Activated naive CD8-positive, alpha-beta T cell treated with anti-CD3 and anti-CD28 coated beads, Interleukin-2, amount 10 ng/mL, durations not matched to agents 7 days and 5 days (primary cell): ENCODE results near the gene PRTN3. TPM values are rescaled to one million over a fixed set of nuclear protein-coding genes. Genes with fewer than 3 reads are reported as not detected.
"Not testable (repeated sequence)": the region's sequence is repeated elsewhere in the genome, so short reads cannot be mapped to it uniquely, and the experiment has no call there.

Source experiments
- ATAC-seq: fragments of 150-1000 bp; cut with Tn5 transposase; one replicate; pipeline ENCODE4 v1.10.0; 2021; ENCODE audit warnings: low read depth, moderate library complexity
- POLR2A ChIA-PET: fragments of 350-600 bp; sonication (Branson Sonifier 250); formaldehyde crosslinking; loops from one replicate; lab custom pipeline; 2021; ENCODE audit warnings: antibody characterized with exemption; lab: Charles Lee
- DNase-seq: peaks from one replicate; pipeline ENCODE4 v3.0.0; 2021
- H3K27ac Mint-ChIP-seq: one replicate; pipeline ENCODE4 v1.8.0; 2022; ENCODE audit warnings: mild to moderate bottlenecking, mixed read lengths
- H3K27me3 Mint-ChIP-seq: one replicate; pipeline ENCODE4 v1.8.0; 2022; ENCODE audit warnings: mild to moderate bottlenecking, moderate library complexity, mixed read lengths
- H3K36me3 Mint-ChIP-seq: one replicate; pipeline ENCODE4 v1.8.0; 2021; ENCODE audit warnings: mild to moderate bottlenecking, mixed read lengths
- H3K4me1 Mint-ChIP-seq: one replicate; pipeline ENCODE4 v1.8.0; 2021; ENCODE audit warnings: mixed read lengths
- H3K4me3 Mint-ChIP-seq: one replicate; pipeline ENCODE4 v1.8.0; 2022; ENCODE audit warnings: mild to moderate bottlenecking, moderate library complexity, mixed read lengths
- H3K9me3 Mint-ChIP-seq: one replicate; pipeline ENCODE4 v1.8.0; 2021; ENCODE audit warnings: mixed read lengths
- total RNA-seq, 2 experiments: library from RNA; stranded (reverse); gene quantifications; one replicate each; pipeline ENCODE4 v1.2.3, GENCODE V29; 2021

The PRTN3 gene
- total RNA-seq, 2 experiments from 2014 or later = not detected

GRCh38 chr19:815775-816499 lies 24.9 kb upstream of the PRTN3 start:
- no peak overlapping the region for H3K27ac Mint-ChIP-seq
- H3K36me3 Mint-ChIP-seq = peaks cover 22% of the 10 kb centered on the region
- ATAC-seq (no peak), DNase-seq (no peak)
- peaks cover 5% of the 10 kb centered on the region for H3K9me3 Mint-ChIP-seq
- no peaks in the 10 kb centered on the region for H3K4me1 Mint-ChIP-seq
- H3K4me3 Mint-ChIP-seq = no peak overlapping the region
- POLR2A ChIA-PET = no interaction called here
- peaks cover 4% of the 10 kb centered on the region for H3K27me3 Mint-ChIP-seq

DNA sequence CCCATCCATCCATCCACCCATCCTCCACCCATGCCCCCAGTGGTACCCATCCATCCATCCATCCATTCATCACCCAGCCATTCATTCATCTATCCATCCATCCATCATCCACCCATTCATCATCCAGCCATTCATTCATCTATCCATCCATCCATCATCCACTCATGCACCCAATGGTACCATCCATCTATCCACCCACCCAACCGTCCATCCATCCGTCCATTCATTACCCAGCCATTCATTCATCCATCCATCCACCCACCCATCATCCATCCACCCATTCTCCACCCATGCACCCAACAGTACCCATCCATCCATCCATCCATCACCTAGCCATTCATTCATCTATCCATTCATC lies 24.3 kb upstream of the PRTN3 start:
- Mint-ChIP-seq H3K9me3 (peaks cover 5% of the 10 kb centered on the region), H3K27me3 (peaks cover 6% of the 10 kb centered on the region), H3K4me3 (no peak overlapping the region), H3K27ac (no peak overlapping the region), H3K4me1 (no peaks in the 10 kb centered on the region), H3K36me3 (peaks cover 22% of the 10 kb centered on the region)
- ATAC-seq = no peak
- no peak for DNase-seq
- POLR2A ChIA-PET = no interaction called here

- peaks cover 13% of the 10 kb centered on the region for H3K36me3 Mint-ChIP-seq
- DNase-seq, H3K27ac Mint-ChIP-seq, H3K9me3 Mint-ChIP-seq, H3K4me3 Mint-ChIP-seq, H3K4me1 Mint-ChIP-seq, POLR2A ChIA-PET, ATAC-seq: not testable (repeated sequence)
- H3K27me3 Mint-ChIP-seq = peaks cover 22% of the 10 kb centered on the region
These were observed 20.6 kb upstream of the PRTN3 start for GRCh38 chr19:820212-820611.

DNA sequence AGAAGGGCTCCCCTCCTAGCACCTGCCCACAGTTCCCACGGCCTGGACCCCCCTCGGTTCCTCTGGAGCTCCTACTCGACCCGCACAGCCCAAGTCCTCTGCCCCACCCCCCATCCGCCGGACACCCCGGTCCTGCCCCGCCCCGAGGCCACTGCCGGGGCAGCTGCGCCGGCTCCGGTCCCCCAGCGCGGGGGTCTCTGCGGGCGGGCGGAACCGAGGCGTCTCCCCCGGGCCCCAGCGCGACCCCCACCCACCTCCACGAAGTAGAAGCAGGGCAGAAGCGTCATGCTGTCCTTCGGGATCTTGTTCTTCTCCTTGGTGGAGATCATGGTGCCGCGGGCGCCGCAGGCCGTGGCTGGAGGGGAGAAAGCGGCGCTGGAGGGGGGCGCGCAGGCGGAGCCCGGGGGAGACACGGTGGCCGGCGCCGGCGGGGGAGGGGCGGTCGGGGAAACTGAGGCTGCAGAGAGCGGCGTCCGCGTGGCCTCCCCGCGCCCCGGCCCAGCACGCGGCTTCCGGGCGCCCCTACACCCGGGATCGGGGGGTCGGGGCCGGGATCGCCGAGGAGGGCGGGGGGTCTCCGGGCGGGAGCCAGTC lies 19.5 kb upstream of the PRTN3 start:
- no peak for ATAC-seq
- Mint-ChIP-seq H3K36me3 (peaks cover 6% of the 10 kb centered on the region), H3K27ac (no peak overlapping the region), H3K4me1 (no peaks in the 10 kb centered on the region), H3K4me3 (no peak overlapping the region), H3K27me3 (peaks cover 22% of the 10 kb centered on the region), H3K9me3 (peaks cover 3% of the 10 kb centered on the region)
- DNase-seq = no peak
- POLR2A ChIA-PET = no interaction called here

DNA sequence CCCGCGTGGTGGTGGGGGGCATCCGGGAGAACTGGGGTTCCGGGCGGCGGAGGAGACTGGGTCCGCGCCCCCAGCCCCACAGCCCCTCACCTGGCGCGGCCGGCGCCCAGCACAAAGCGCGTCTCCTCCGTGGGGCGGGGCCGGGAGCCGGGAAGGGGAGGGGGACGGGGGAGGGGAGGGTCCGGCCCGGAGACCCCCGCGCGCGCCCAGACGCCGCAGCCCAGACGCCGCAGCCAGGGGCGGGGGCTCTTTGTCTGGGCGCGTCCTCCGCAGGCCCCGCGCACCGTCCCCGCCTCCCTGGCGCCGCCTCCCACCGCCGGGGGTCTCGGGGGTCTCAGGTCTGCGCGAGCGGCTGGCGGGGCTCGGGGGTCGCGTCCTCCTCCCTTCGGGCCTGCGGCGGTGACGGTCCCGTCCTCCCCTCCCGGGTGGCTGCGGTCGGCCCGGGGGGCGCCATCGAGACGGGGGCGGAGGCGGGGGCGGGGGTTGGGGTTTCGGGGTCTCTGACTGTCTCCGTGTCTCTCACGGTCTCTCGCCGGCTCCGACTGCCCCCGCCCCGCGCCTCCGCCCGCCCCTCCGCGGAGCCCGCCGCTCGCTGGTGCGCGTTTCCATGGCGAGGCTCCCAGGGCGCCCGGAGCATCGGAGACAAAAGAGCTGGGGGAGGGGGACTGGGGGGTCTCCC lies 18.8 kb upstream of the PRTN3 start, which contains the start of gene PLPPR3:
TSS of gene PLPPR3 (minus strand) at position 131 of the 679 bp plus-strand sequence. CDS start 396 bp downstream, outside the sequence.
- DNase-seq (no peak), ATAC-seq (no peak)
- POLR2A ChIA-PET = no interaction called here
- H3K27me3 Mint-ChIP-seq = peaks cover 22% of the 10 kb centered on the region
- H3K27ac Mint-ChIP-seq = no peak within 1 kb of the TSS
- no peaks in the 10 kb centered on the region for H3K9me3 Mint-ChIP-seq
- H3K36me3 Mint-ChIP-seq = peaks cover under 1% of the 10 kb centered on the region
- H3K4me1 Mint-ChIP-seq = no peaks in the 10 kb centered on the region
- H3K4me3 Mint-ChIP-seq = no peak within 1 kb of the TSS

- Mint-ChIP-seq H3K4me3 (no peak overlapping the region), H3K27ac (no peak overlapping the region), H3K4me1 (no peaks in the 10 kb centered on the region), H3K9me3 (no peaks in the 10 kb centered on the region), H3K36me3 (no peaks in the 10 kb centered on the region), H3K27me3 (peaks cover 22% of the 10 kb centered on the region)
- no peak for ATAC-seq
- POLR2A ChIA-PET = no interaction called here
- no peak for DNase-seq
These were observed 17.2 kb upstream of the PRTN3 start for GRCh38 chr19:823565-824121.

- POLR2A ChIA-PET = interaction anchor here (0.6 to 0.9 kb wide), 2 partner anchors 16 to 556 kb away, joined by 4 read pairs; no protein-coding TSS in a partner anchor
- ATAC-seq (no peak), DNase-seq (no peak)
- Mint-ChIP-seq H3K27me3 (peaks cover 22% of the 10 kb centered on the region), H3K36me3 (no peaks in the 10 kb centered on the region), H3K9me3 (no peaks in the 10 kb centered on the region), H3K27ac (no peak overlapping the region), H3K4me1 (no peaks in the 10 kb centered on the region), H3K4me3 (no peak overlapping the region)
These were observed 15.9 kb upstream of the PRTN3 start for GRCh38 chr19:824885-825284.

DNA sequence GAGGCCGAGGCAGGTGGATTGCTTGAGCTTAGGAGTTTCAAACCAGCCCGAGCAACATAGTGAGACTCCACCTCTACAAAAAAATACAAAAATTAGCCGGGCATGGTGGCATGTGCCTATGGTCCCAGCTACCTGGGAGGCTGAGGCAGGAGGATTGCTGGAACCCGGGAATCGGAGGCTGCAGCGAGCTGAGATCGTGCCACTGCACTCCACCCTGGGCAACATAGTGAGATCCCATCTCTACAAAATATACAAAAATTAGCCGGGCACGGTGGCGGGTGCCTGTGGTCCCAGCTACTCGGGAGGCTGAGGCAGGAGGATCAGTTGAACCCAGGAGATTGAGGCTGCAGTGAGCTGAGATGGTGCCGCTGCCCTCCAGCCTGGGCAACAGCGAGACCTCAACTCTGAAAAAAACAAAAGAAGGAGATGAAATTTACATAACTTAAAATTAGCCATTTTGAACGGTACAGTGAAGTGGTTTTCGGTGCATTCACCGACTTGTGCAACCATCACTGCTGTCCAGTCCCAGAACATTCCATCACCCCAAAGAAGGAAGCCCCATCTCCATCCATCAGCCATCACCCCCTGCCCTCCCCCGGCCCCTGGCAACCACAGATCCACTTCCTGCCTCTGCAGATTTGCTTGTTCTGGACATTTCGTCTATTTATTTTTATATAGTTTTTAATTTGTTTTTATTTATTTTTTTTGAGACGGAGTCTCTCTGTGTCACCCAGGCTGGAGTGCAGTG lies 14.7 kb upstream of the PRTN3 start:
- Mint-ChIP-seq H3K4me3 (no peak overlapping the region), H3K27me3 (peaks cover 19% of the 10 kb centered on the region), H3K4me1 (no peaks in the 10 kb centered on the region), H3K36me3 (no peaks in the 10 kb centered on the region), H3K27ac (no peak overlapping the region), H3K9me3 (no peaks in the 10 kb centered on the region)
- ATAC-seq = no peak
- POLR2A ChIA-PET = no interaction called here
- no peak for DNase-seq

GRCh38 chr19:827314-827709 lies 13.5 kb upstream of the PRTN3 start:
- H3K4me1 Mint-ChIP-seq = no peaks in the 10 kb centered on the region
- ATAC-seq (no peak), DNase-seq (no peak)
- H3K27me3 Mint-ChIP-seq = peaks cover 17% of the 10 kb centered on the region
- no peak overlapping the region for H3K4me3 Mint-ChIP-seq
- POLR2A ChIA-PET = no interaction called here
- no peak overlapping the region for H3K27ac Mint-ChIP-seq
- H3K9me3 Mint-ChIP-seq = no peaks in the 10 kb centered on the region
- H3K36me3 Mint-ChIP-seq = no peaks in the 10 kb centered on the region

GRCh38 chr19:827710-828321 lies 13.0 kb upstream of the PRTN3 start, which contains the start of gene AZU1:
TSS of gene AZU1 (plus strand) at chr19:827837. CDS start at chr19:827847, 10 bp downstream.
- DNase-seq = no peak
- ATAC-seq = no peak
- Mint-ChIP-seq H3K4me1 (no peaks in the 10 kb centered on the region), H3K9me3 (no peaks in the 10 kb centered on the region), H3K27me3 (peaks cover 13% of the 10 kb centered on the region), H3K4me3 (no peak within 1 kb of the TSS), H3K27ac (no peak within 1 kb of the TSS), H3K36me3 (no peaks in the 10 kb centered on the region)
- POLR2A ChIA-PET = no interaction called here

DNA sequence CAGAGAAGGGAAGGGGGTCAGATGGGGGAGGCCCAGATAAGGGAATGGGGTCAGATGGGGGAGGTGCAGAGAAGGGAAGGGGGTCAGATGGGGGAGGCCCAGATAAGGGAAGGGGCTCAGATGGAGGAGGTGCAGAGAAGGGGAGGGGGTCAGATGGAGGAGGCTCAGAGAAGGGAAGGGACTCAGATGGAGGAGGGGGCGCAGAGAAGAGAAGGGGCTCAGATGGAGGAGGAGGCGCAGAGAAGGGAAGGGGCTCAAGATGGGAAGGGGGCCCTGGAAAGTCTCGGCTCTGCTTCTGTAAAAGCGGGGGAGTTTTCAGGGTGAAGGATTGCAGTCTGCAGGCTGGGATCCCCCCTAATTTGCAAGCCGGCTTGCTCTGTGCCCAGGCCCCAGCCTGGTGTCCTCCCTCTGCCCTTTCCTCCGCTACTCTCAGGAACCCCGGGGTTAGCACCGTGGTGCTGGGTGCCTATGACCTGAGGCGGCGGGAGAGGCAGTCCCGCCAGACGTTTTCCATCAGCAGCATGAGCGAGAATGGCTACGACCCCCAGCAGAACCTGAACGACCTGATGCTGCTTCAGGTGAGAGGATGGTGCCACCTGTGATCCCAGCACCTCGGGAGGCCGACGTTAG lies 11.6 kb upstream of the PRTN3 start:
- POLR2A ChIA-PET = no interaction called here
- Mint-ChIP-seq H3K4me3 (no peak overlapping the region), H3K27me3 (peaks cover 1% of the 10 kb centered on the region), H3K27ac (no peak overlapping the region), H3K4me1 (no peaks in the 10 kb centered on the region), H3K9me3 (no peaks in the 10 kb centered on the region), H3K36me3 (no peaks in the 10 kb centered on the region)
- ATAC-seq (no peak), DNase-seq (no peak)
